GM19043 (cell line): Measurements from ENCODE around the gene KIF26B.
A peak's percentile ranks its signal among the peaks of the same experiment; 100 is the strongest.

Experiments used
- ATAC-seq: cut with Tn5 transposase; IDR thresholded peaks from one replicate; pipeline ENCODE4 v1.9.1; 2021; ENCODE audit warnings: low read depth; ENCODE audit not compliant: unreplicated experiment

KIF26B gene

DNA sequence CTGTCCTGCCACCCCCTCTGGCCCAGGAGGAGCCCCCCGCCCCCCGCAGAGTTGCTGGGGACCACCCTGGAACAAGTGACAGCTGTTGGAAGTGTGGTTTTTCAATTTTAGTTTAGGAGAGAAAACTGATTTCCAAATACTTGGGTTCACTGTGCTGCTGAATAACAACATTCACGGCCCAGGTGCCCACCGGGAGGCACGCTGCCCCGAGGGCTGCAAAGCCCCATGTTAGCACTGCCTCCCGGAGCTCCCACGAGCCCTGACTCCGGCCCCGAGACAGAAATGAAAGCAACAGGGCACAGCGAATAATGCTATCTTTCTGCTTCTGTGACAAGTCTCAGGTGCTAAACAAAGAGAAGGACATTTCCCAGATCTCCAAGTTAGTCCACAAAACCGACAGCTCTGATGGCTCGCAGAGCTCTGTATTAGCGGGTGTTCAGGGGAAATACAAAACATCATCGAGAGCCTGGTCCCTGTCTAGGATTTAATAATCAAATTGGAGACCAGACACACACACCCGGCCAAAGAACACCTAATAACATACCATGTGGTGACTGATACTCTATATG is 451.5 kb downstream of the KIF26B start:
- ATAC-seq, result no peak

- no peak for ATAC-seq
Observed at GRCh38 chr1:245608271-245608670, 453.5 kb downstream of the KIF26B start.

DNA sequence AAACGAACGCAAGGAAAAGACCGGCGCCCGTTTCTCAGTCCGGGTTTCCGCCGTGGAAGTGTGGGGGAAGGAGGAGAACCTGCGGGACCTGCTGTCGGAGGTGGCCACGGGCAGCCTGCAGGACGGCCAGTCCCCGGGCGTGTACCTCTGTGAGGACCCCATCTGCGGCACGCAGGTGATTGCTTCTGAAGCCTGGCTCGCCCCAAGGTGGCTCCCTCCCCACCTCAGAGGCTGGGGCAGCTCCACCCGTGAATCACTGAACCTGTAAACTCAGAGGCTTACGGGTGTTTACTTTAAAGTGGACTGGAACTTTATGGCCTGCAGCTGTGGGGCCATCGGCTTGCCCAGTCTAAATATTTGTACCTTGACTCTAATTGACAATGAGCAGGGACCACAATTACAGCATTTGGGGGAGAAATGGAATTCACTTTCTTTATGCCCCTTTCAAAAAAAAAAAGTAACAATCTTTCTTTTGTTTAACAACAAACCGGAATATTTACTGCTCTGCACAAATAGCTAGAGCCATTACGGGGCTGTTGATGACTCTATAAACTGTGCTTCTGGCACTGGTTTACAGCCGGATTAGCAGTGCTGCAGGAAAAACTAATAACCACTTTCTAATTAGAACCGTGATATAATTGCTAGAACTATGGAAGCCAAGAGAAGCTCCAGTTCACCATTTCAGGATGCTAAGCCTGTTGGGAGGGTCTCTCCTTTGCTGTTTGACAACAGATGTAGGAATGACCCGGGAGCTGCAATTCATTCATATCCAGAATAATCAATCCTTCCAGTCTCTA is 454.8 kb downstream of the KIF26B start:
- no peak for ATAC-seq

GRCh38 chr1:245611251-245611650 is 456.5 kb downstream of the KIF26B start:
- no peak for ATAC-seq

- no peak for ATAC-seq
Observed at GRCh38 chr1:245614476-245614875, 459.7 kb downstream of the KIF26B start.

DNA sequence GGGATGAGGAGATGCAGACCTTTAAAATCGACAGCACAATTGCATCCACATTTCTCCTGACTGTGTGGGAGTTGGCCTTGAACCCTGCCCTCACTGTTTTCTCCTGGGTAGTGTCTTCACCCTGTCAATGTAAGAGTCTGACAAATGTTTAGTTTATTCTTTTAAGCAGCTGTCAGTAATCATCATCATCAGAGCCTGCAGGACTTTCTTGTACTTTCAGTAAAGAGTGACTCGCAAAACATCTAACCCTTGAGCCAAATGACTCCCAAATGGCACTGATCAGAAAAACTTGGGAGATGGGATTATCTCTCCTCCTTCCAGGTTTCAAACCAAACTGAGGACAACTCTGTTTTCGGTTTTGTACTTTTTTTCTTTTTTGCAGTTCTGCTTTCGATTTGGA is 460.2 kb downstream of the KIF26B start:
- no peak for ATAC-seq

- no peak for ATAC-seq
Observed at GRCh38 chr1:245621589-245621988, 466.8 kb downstream of the KIF26B start.

DNA sequence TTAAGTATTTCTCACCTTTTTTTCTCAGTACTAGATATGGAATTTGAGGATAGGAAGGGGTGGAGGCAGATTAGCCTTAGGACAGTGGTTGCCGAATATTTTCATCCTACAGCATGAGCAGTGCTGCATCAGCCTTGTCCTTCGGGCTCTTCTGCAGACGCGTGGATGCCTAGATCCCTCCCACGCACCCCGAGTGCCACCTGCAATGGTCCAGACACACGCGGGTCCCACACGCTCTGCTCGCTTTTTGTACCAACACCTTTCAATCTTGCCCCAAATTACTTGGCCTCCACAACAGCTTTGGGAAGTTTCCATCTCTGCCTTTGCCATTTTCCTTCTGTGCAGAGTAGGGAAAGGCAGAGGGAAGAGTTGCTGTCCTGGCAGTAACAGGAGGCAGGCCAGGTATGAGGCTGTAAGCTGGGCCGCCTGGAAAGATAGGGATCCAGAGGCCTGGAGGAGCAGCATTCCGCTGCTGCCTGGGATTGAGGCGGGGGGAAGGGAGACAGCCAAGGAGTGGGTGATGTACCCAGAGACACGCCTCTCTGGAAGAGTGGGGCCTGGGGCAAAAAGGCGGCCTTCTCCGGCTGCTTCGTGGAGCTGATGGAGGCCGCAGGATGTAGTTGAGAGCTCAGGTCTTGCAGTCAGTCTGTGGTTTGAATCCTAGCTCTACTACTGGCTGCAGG is 467.7 kb downstream of the KIF26B start:
- no peak for ATAC-seq

GRCh38 chr1:245641384-245641783 is 486.6 kb downstream of the KIF26B start:
- ATAC-seq, result no peak

DNA sequence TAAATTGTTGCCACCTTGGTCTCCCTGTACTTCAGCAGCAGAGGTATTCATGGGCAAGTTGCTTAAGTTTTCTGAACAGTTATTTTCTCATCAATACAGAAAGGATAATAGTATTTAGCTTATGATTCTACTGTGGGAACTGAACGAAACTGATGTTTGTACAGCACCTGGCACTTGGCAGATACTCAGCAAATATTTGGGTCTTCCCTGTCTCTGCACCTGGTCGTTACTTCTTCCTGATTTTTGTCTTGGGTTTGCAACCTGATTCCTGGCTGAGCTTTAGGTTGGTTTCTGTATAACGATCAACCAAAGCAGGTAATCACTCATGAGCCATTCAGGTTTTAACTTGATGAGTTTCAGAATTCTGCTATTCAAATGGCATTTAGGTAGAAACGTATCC is 490.6 kb downstream of the KIF26B start:
- peak; percentile 22 for ATAC-seq

DNA sequence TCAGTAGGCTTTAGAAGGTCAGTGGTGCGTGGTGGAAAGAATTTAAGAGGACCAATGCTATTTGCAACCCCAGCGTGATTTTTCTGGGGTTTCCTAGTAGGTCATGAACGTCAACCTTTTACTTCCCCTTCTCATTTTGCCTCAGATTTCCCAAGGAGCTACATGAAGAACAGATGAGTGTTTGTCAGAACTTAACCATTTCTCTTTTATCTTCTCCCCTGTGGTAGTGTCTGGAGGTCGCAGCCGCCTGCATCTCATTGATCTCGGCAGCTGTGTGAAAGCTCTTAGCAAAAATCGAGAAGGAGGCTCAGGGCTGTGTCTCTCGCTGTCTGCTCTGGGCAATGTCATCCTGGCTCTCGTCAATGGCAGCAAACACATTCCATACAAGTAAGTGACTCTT is 491.1 kb downstream of the KIF26B start:
- ATAC-seq, result peak; percentile 54

- ATAC-seq, result no peak
Observed at GRCh38 chr1:245648749-245649522, 494.2 kb downstream of the KIF26B start.

DNA sequence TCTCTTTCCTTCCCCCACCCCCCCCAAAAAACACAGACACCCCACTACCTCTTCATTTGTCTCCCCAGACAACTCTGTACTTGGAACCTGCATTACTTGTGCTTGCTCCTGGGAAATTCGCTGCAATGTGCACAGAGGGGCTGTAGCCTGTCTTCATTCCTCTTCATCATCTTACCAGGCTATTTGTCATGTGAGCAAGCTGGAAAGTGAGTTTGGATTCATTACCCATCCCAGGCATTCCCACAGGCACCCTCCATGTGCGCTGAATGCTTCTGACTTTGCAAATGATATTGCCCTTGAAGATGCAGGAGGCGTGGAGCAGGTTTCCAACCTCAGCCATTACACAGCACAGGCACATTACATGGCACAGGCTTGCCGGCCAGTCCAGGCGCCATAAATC is 494.9 kb downstream of the KIF26B start:
- no peak for ATAC-seq

GRCh38 chr1:245650441-245650960 is 495.7 kb downstream of the KIF26B start:
- ATAC-seq, result no peak

- ATAC-seq, result no peak
Observed at GRCh38 chr1:245651093-245651492, 496.3 kb downstream of the KIF26B start.

DNA sequence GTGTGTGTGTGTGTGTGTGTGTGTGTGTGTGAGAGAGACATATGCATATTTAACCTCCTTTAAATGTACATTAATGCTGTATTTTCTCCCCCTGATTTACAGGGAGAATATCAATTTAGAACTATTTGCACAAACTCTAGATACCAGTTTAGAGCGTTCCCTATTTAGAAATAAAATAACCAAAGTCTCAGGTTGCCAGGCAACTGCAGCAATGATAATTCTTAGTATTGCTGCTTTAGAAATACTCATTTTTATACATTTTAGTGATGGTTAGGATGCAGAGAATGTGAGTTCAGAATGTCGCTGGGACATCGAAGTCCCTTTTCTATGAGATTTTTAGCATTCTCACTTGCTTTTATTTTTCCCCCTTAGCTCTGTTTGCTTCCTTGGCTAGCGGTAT is 497.3 kb downstream of the KIF26B start:
- ATAC-seq, result no peak

GRCh38 chr1:245652660-245653427 is 498.1 kb downstream of the KIF26B start:
- no peak for ATAC-seq

DNA sequence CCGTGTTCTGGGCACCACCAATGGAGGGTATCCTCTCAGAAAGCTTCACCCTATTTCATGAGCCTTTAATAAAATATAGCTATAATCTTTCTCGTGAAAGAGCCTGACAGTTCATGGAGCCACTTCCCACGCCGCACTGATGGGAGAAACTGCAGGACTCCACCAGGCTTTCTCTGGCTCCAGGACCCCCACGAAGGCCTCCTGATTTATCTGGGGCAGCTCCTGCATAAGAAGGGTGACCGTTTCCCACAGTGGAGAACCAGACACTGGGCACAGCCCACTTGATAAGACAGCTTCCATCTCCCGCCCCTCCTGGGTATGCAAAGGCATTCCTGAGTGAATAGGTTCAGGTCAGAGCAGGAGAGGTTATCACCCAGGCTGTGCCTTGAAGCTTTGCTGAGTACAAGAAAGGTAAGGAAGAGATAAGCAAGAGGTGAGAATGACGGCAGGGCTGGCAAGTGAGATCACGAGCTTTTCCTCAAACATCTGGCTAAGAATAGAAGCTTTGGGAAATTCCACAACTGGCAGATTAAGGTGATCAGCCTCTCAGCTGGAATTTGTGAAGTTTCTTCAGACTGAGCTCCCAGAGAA is 499.8 kb downstream of the KIF26B start:
- ATAC-seq, result no peak

- ATAC-seq, result no peak
Observed at GRCh38 chr1:245656189-245656717, 501.5 kb downstream of the KIF26B start.
